Left ventricle myocardium inferior (tissue), 1 donor: ENCODE results near the gene MTCH1. TPM values are rescaled to one million over a fixed set of nuclear protein-coding genes. Genes with fewer than 3 reads are reported as not detected.

Experiments used
- DNase-seq: peaks from one replicate; pipeline ENCODE4 v3.0.0-alpha.2; 2020
- H3K27ac ChIP-seq: fragments of 200-600 bp; replicated peaks from 2 replicates; pipeline ENCODE4 v1.8.0; 2021
- H3K27me3 ChIP-seq: fragments of 200-600 bp; 2 replicates; pipeline ENCODE4 v1.8.0; 2021; ENCODE audit warnings: low read depth
- H3K36me3 ChIP-seq: fragments of 200-600 bp; 2 replicates; pipeline ENCODE4 v1.8.0; 2021
- H3K4me1 ChIP-seq: fragments of 200-600 bp; 2 replicates; pipeline ENCODE4 v1.8.0; 2021
- H3K4me3 ChIP-seq: fragments of 200-600 bp; 2 replicates; pipeline ENCODE4 v1.8.0; 2021; ENCODE audit warnings: mild to moderate bottlenecking, moderate library complexity
- H3K9me3 ChIP-seq: fragments of 200-600 bp; replicated peaks from 2 replicates; pipeline ENCODE4 v1.8.0; 2021
- intact Hi-C: fragments of 100-400 bp; cut with micrococcal nuclease; formaldehyde crosslinking; loops from one replicate; pipeline ENCODE4 v1.11.0; 2022
- total RNA-seq: library from RNA; stranded (reverse); fragmentation: NEBNext Ultra II Directional; extraction: Animal tissue kit (Norgen Biotek cat#: 25700); gene quantifications from one replicate; pipeline ENCODE4 v1.2.1, GENCODE V29; 2021
- TF ChIP-seq, protein P1 (sequence below): fragments of 200-600 bp; IDR thresholded peaks from 2 replicates; pipeline ENCODE4 v1.8.0; 2021; ENCODE audit warnings: antibody characterized with exemption, mild to moderate bottlenecking, borderline replicate concordance
- donor health status: DM: no; HTN: yes; CAD: no; lungs with severe emphysema.

The MTCH1 gene
- total RNA-seq, 1 donor from 2014 or later: 162 TPM

GRCh38 chr6:36963451-36964290 is 22.3 kb downstream of the MTCH1 start:
- no peak overlapping the region for H3K4me3 ChIP-seq
- peaks cover 20% of the 10 kb centered on the region for H3K36me3 ChIP-seq
- H3K9me3 ChIP-seq: no peaks in the 10 kb centered on the region
- no peaks in the 10 kb centered on the region for H3K27me3 ChIP-seq
- H3K4me1 ChIP-seq: peaks cover 68% of the 10 kb centered on the region
- peak overlapping the region; percentile 41 for H3K27ac ChIP-seq
- TF ChIP-seq, protein P1, sequence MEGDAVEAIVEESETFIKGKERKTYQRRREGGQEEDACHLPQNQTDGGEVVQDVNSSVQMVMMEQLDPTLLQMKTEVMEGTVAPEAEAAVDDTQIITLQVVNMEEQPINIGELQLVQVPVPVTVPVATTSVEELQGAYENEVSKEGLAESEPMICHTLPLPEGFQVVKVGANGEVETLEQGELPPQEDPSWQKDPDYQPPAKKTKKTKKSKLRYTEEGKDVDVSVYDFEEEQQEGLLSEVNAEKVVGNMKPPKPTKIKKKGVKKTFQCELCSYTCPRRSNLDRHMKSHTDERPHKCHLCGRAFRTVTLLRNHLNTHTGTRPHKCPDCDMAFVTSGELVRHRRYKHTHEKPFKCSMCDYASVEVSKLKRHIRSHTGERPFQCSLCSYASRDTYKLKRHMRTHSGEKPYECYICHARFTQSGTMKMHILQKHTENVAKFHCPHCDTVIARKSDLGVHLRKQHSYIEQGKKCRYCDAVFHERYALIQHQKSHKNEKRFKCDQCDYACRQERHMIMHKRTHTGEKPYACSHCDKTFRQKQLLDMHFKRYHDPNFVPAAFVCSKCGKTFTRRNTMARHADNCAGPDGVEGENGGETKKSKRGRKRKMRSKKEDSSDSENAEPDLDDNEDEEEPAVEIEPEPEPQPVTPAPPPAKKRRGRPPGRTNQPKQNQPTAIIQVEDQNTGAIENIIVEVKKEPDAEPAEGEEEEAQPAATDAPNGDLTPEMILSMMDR: no peak
- no peak for DNase-seq
- intact Hi-C loops: no loop called here

GRCh38 chr6:36962874-36963273 is 23.1 kb downstream of the MTCH1 start:
- Histone ChIP-seq H3K4me1 (peaks cover 60% of the 10 kb centered on the region), H3K4me3 (no peak overlapping the region), H3K9me3 (no peaks in the 10 kb centered on the region), H3K27ac (no peak overlapping the region), H3K27me3 (no peaks in the 10 kb centered on the region), H3K36me3 (peaks cover 12% of the 10 kb centered on the region)
- TF ChIP-seq, protein P1: no peak
- peak; percentile 73 for DNase-seq
- intact Hi-C loops: no loop called here

GRCh38 chr6:36961441-36962435 is 24.3 kb downstream of the MTCH1 start:
- intact Hi-C loops: no loop called here
- DNase-seq: no peak
- peak overlapping the region; percentile 76 for H3K27ac ChIP-seq
- TF ChIP-seq, protein P1: no peak
- H3K4me1 ChIP-seq: peaks cover 48% of the 10 kb centered on the region
- H3K4me3 ChIP-seq: no peak overlapping the region
- H3K9me3 ChIP-seq: no peaks in the 10 kb centered on the region
- no peaks in the 10 kb centered on the region for H3K27me3 ChIP-seq
- peaks cover 2% of the 10 kb centered on the region for H3K36me3 ChIP-seq

- H3K4me3 ChIP-seq: no peak overlapping the region
- no peaks in the 10 kb centered on the region for H3K9me3 ChIP-seq
- intact Hi-C loops: no loop called here
- H3K27ac ChIP-seq: peak overlapping the region; percentile 76
- DNase-seq: no peak
- peaks cover 55% of the 10 kb centered on the region for H3K4me1 ChIP-seq
- no peaks in the 10 kb centered on the region for H3K36me3 ChIP-seq
- TF ChIP-seq, protein P1: no peak
- H3K27me3 ChIP-seq: no peaks in the 10 kb centered on the region
Observed at GRCh38 chr6:36959555-36960250, 26.3 kb downstream of the MTCH1 start.
